Esophagus (tissue), 2 donors: ENCODE results near the gene ETAA1. TPM values are rescaled to one million over a fixed set of nuclear protein-coding genes. Genes with fewer than 3 reads are reported as not detected.

Experiments used
- H3K27ac ChIP-seq, 2 donors: one replicate each; pipeline ENCODE4 v1.5.1; 2013; ENCODE audit warnings: low read depth in 2 of 2, mild to moderate bottlenecking in 2 of 2, inconsistent platforms in 1 of 2, low read length in 1 of 2, moderate library complexity in 1 of 2
- H3K27me3 ChIP-seq, 2 donors: one replicate each; pipeline ENCODE4 v1.6.1; 2013; ENCODE audit warnings: low read length in 2 of 2, control low read depth in 1 of 2, mild to moderate bottlenecking in 1 of 2; ENCODE audit not compliant: insufficient read depth in 2 of 2, control insufficient read depth in 1 of 2
- H3K36me3 ChIP-seq, 2 donors: one replicate each; pipeline ENCODE4 v1.6.1; 2013; ENCODE audit warnings: low read length in 1 of 2; ENCODE audit not compliant: control insufficient read depth in 2 of 2, insufficient read depth in 2 of 2
- H3K4me1 ChIP-seq, 2 donors: one replicate each; pipeline ENCODE4 v1.6.1; 2013; ENCODE audit warnings: low read length in 1 of 2; ENCODE audit not compliant: control insufficient read depth in 2 of 2, insufficient read depth in 2 of 2
- H3K4me3 ChIP-seq, 2 donors: one replicate each; pipeline ENCODE4 v1.5.1; 2013; ENCODE audit warnings: low read length in 2 of 2, mild to moderate bottlenecking in 2 of 2, low read depth in 1 of 2, moderate library complexity in 1 of 2
- H3K9me3 ChIP-seq, 2 donors: one replicate each; pipeline ENCODE4 v1.6.1; 2013; ENCODE audit warnings: mild to moderate bottlenecking in 2 of 2, low read depth in 1 of 2, low read length in 1 of 2, moderate library complexity in 1 of 2; ENCODE audit not compliant: control insufficient read depth in 2 of 2, insufficient read depth in 1 of 2
- WGBS, 2 donors: extraction: QIAGEN DNeasy Blood & Tissue Kit; methylation state at CpG; one replicate each; pipeline ENCODE4 v1.1.7; 2013; 5-methylcytosine and 5-hydroxymethylcytosine counted together
- polyA plus RNA-seq, 2 donors: library from polyadenylated mRNA; stranded (reverse); fragments of 200-250 nt; gene quantifications; one replicate each; pipeline ENCODE4 v1.2.3, GENCODE V29; 2013
- donor health status: healthy with polysubstance abuse.
- donor health status: Bipolar disorder and iron deficiency.

ETAA1 gene
- polyA plus RNA-seq, 2 donors: 4.9 to 6.2 TPM

GRCh38 chr2:67423489-67423888 lies 26.4 kb downstream of the ETAA1 start:
- Histone ChIP-seq H3K4me1 (no peaks in the 10 kb centered on the region), H3K36me3 (no peaks in the 10 kb centered on the region), H3K9me3 (no peaks in the 10 kb centered on the region), H3K27ac (no peak overlapping the region), H3K4me3 (no peak overlapping the region), H3K27me3 (no peaks in the 10 kb centered on the region)
- 85 to 96% methylated on average over 1 of the region's 1 CpG for WGBS, 2 donors

- no peak overlapping the region for H3K4me3 ChIP-seq
- WGBS, 2 donors: 94% methylated on average over 4 of the region's 4 CpGs
- no peaks in the 10 kb centered on the region for H3K9me3 ChIP-seq
- no peaks in the 10 kb centered on the region for H3K4me1 ChIP-seq
- H3K27ac ChIP-seq: no peak overlapping the region
- H3K36me3 ChIP-seq: no peaks in the 10 kb centered on the region
- no peaks in the 10 kb centered on the region for H3K27me3 ChIP-seq
These were observed 39.1 kb downstream of the ETAA1 start for GRCh38 chr2:67436221-67436620.

GRCh38 chr2:67437114-67437513 lies 40.0 kb downstream of the ETAA1 start:
- Histone ChIP-seq H3K27ac (no peak overlapping the region), H3K4me3 (no peak overlapping the region), H3K36me3 (no peaks in the 10 kb centered on the region), H3K27me3 (no peaks in the 10 kb centered on the region), H3K4me1 (no peaks in the 10 kb centered on the region), H3K9me3 (no peaks in the 10 kb centered on the region)
- 45 to 48% methylated on average over 1 of the region's 1 CpG for WGBS, 2 donors

- Histone ChIP-seq H3K4me3 (no peak overlapping the region), H3K36me3 (no peaks in the 10 kb centered on the region), H3K4me1 (no peaks in the 10 kb centered on the region), H3K27ac (no peak overlapping the region), H3K9me3 (no peaks in the 10 kb centered on the region), H3K27me3 (no peaks in the 10 kb centered on the region)
- 42 to 57% methylated on average over 2 of the region's 2 CpGs for WGBS, 2 donors
These were observed 41.2 kb downstream of the ETAA1 start for GRCh38 chr2:67438337-67438736.

- Histone ChIP-seq H3K36me3 (no peaks in the 10 kb centered on the region), H3K4me3 (no peak overlapping the region), H3K9me3 (no peaks in the 10 kb centered on the region), H3K27me3 (no peaks in the 10 kb centered on the region), H3K4me1 (no peaks in the 10 kb centered on the region), H3K27ac (no peak overlapping the region)
- WGBS, 2 donors: 30 to 43% methylated on average over 5 of the region's 5 CpGs
These were observed 48.6 kb downstream of the ETAA1 start for GRCh38 chr2:67445652-67446268.

GRCh38 chr2:67446491-67446911 lies 49.4 kb downstream of the ETAA1 start:
- Histone ChIP-seq H3K27ac (peak overlapping the region in 1 of 2 donors; percentile 32), H3K36me3 (no peaks in the 10 kb centered on the region), H3K4me3 (no peak overlapping the region), H3K27me3 (no peaks in the 10 kb centered on the region), H3K9me3 (no peaks in the 10 kb centered on the region), H3K4me1 (no peaks in the 10 kb centered on the region)
- WGBS, 2 donors: 33 to 37% methylated on average over 2 of the region's 2 CpGs

- no peaks in the 10 kb centered on the region for H3K9me3 ChIP-seq
- H3K4me3 ChIP-seq: no peak overlapping the region
- no peaks in the 10 kb centered on the region for H3K4me1 ChIP-seq
- no peak overlapping the region for H3K27ac ChIP-seq
- H3K36me3 ChIP-seq: no peaks in the 10 kb centered on the region
- H3K27me3 ChIP-seq: no peaks in the 10 kb centered on the region
- 63 to 79% methylated on average over 1 of the region's 1 CpG for WGBS, 2 donors
These were observed 51.5 kb downstream of the ETAA1 start for GRCh38 chr2:67448648-67449047.

- H3K27ac ChIP-seq: peak overlapping the region; percentile 91
- H3K27me3 ChIP-seq: no peaks in the 10 kb centered on the region
- no peaks in the 10 kb centered on the region for H3K36me3 ChIP-seq
- H3K9me3 ChIP-seq: no peaks in the 10 kb centered on the region
- H3K4me3 ChIP-seq: no peak overlapping the region
- 55 to 58% methylated on average over 7 of the region's 7 CpGs for WGBS, 2 donors
- H3K4me1 ChIP-seq: no peaks in the 10 kb centered on the region
These were observed 54.1 kb downstream of the ETAA1 start for GRCh38 chr2:67451086-67451832.

GRCh38 chr2:67453310-67453709 lies 56.2 kb downstream of the ETAA1 start:
- 61 to 65% methylated on average over 1 of the region's 1 CpG for WGBS, 2 donors
- H3K4me1 ChIP-seq: no peaks in the 10 kb centered on the region
- H3K27me3 ChIP-seq: no peaks in the 10 kb centered on the region

More at GRCh38 chr2:67453310-67453709, 56.2 kb downstream of the ETAA1 start:
- no peaks in the 10 kb centered on the region for H3K9me3 ChIP-seq
- no peak overlapping the region for H3K27ac ChIP-seq
- H3K36me3 ChIP-seq: no peaks in the 10 kb centered on the region
- H3K4me3 ChIP-seq: no peak overlapping the region
